Measurements from ENCODE around the gene KRT39.

KRT39 gene

GRCh38 chr17:40981115-40981514 lies 14.4 kb upstream of the KRT39 start:
- DNase-seq (ENCODE audit: insufficient read length, low spot score): no peak
- no peak for FAIRE-seq

GRCh38 chr17:40980596-40980995 lies 13.8 kb upstream of the KRT39 start:
- DNase-seq (ENCODE audit: insufficient read length, low spot score): no peak
- FAIRE-seq: peak; percentile 33

- peak; percentile 80 for FAIRE-seq
- no peak for DNase-seq (ENCODE audit: insufficient read length, low spot score)
Measured at GRCh38 chr17:40980117-40980516, 13.4 kb upstream of the KRT39 start.

- DNase-seq (ENCODE audit: insufficient read length, low spot score) (no peak), FAIRE-seq (no peak)
Measured at GRCh38 chr17:40978575-40979151, 11.9 kb upstream of the KRT39 start.

GRCh38 chr17:40975516-40975915 lies 8.8 kb upstream of the KRT39 start:
- FAIRE-seq (no peak), DNase-seq (ENCODE audit: insufficient read length, low spot score) (no peak)

- DNase-seq (ENCODE audit: insufficient read length, low spot score) (no peak), FAIRE-seq (no peak)
Measured at GRCh38 chr17:40974366-40974765, 7.6 kb upstream of the KRT39 start.

- no peak for DNase-seq (ENCODE audit: insufficient read length, low spot score)
Measured at GRCh38 chr17:40967582-40967981, 834 bp upstream of the KRT39 start.

GRCh38 chr17:40963838-40964237 lies 2.9 kb downstream of the KRT39 start:
- FAIRE-seq (peak; percentile 58), DNase-seq (ENCODE audit: insufficient read length, low spot score) (peak; percentile 40)

More at GRCh38 chr17:40967582-40967981, 834 bp upstream of the KRT39 start:
- FAIRE-seq: no peak

- no peak for DNase-seq (ENCODE audit: insufficient read length, low spot score)
- peak; percentile 63 for FAIRE-seq
Measured at GRCh38 chr17:40962059-40962561, 4.6 kb downstream of the KRT39 start.

GRCh38 chr17:40961591-40961990 lies 5.2 kb downstream of the KRT39 start:
- FAIRE-seq (no peak), DNase-seq (ENCODE audit: insufficient read length, low spot score) (no peak)

GRCh38 chr17:40960144-40960543 lies 6.6 kb downstream of the KRT39 start:
- no peak for DNase-seq (ENCODE audit: insufficient read length, low spot score)
- peak; percentile 36 for FAIRE-seq

GRCh38 chr17:40958086-40958953 lies 8.4 kb downstream of the KRT39 start:
- no peak for FAIRE-seq
- no peak for DNase-seq (ENCODE audit: insufficient read length, low spot score)

GRCh38 chr17:40956401-40957254 lies 10.1 kb downstream of the KRT39 start:
- FAIRE-seq (peak; percentile 96), DNase-seq (ENCODE audit: insufficient read length, low spot score) (peak; percentile 83)

GRCh38 chr17:40953881-40954280 lies 12.9 kb downstream of the KRT39 start:
- peak; percentile 79 for FAIRE-seq
- peak; percentile 43 for DNase-seq (ENCODE audit: insufficient read length, low spot score)

- DNase-seq (ENCODE audit: insufficient read length, low spot score): no peak
- peak; percentile 26 for FAIRE-seq
Measured at GRCh38 chr17:40952661-40953060, 14.1 kb downstream of the KRT39 start.

- DNase-seq (ENCODE audit: insufficient read length, low spot score): no peak
- FAIRE-seq: no peak
Measured at GRCh38 chr17:40952154-40952553, 14.6 kb downstream of the KRT39 start.

- no peak for DNase-seq (ENCODE audit: insufficient read length, low spot score)
- FAIRE-seq: peak; percentile 62
Measured at GRCh38 chr17:40951011-40951622, 15.6 kb downstream of the KRT39 start.

- no peak for DNase-seq (ENCODE audit: insufficient read length, low spot score)
- no peak for FAIRE-seq
Measured at GRCh38 chr17:40950176-40950575, 16.6 kb downstream of the KRT39 start.

GRCh38 chr17:40949418-40949817 lies 17.3 kb downstream of the KRT39 start:
- DNase-seq (ENCODE audit: insufficient read length, low spot score) (no peak), FAIRE-seq (peak; percentile 28)

- FAIRE-seq: no peak
- no peak for DNase-seq (ENCODE audit: insufficient read length, low spot score)
Measured at GRCh38 chr17:40947929-40948328, 18.8 kb downstream of the KRT39 start.

GRCh38 chr17:40945414-40945813 lies 21.3 kb downstream of the KRT39 start:
- DNase-seq (ENCODE audit: insufficient read length, low spot score) (no peak), FAIRE-seq (no peak)

Measured in HTR-8/SVneo (cell line).